DND-41 (cell line): ENCODE results near the gene MAD2L1.

ENCODE experiments used
- ATAC-seq: fragments of 200-7000 bp; cut with Tn5 transposase; 3 replicates; pipeline ENCODE4 v1.9.1; 2021; ENCODE audit warnings: low read depth; ENCODE audit not compliant: insufficient read depth
- DNase-seq: peaks from one replicate; pipeline ENCODE4 v3.0.0-alpha.2; 2020
- H2AFZ ChIP-seq: 2 replicates; pipeline ENCODE4 v1.6.0; 2012; ENCODE audit warnings: low read depth, low read length
- H3K27ac ChIP-seq: 2 replicates; pipeline ENCODE4 v1.5.1; 2012; ENCODE audit warnings: low read length, inconsistent platforms
- H3K27me3 ChIP-seq: fragments of 200-600 bp; sonication (generic); 2 replicates; pipeline ENCODE4 v1.6.0; 2012; ENCODE audit warnings: low read length, mild to moderate bottlenecking, inconsistent platforms; ENCODE audit not compliant: insufficient read depth, poor library complexity
- H3K36me3 ChIP-seq: 2 replicates; pipeline ENCODE4 v1.5.1; 2012; ENCODE audit warnings: low read length, inconsistent platforms; ENCODE audit not compliant: insufficient read depth
- H3K4me1 ChIP-seq: 2 replicates; pipeline ENCODE4 v1.5.1; 2012; ENCODE audit warnings: mild to moderate bottlenecking, low read length; ENCODE audit not compliant: insufficient read depth
- H3K4me2 ChIP-seq: 2 replicates; pipeline ENCODE4 v1.6.0; 2012; ENCODE audit warnings: mild to moderate bottlenecking, moderate library complexity, low read length, inconsistent platforms; ENCODE audit not compliant: insufficient read depth
- H3K4me3 ChIP-seq, 2 experiments: fragments of 200-600 bp in 1 of 2; shearing (Covaris generic) in 1 of 2; 2 replicates each; pipeline ENCODE4 v1.5.1; 2012 to 2016; ENCODE audit warnings: inconsistent platforms in 2 of 2, low read length in 2 of 2, mild to moderate bottlenecking in 2 of 2, low read depth in 1 of 2, moderate library complexity in 1 of 2
- H3K79me2 ChIP-seq: 2 replicates; pipeline ENCODE4 v1.6.0; 2012; ENCODE audit warnings: low read length, inconsistent platforms; ENCODE audit not compliant: insufficient read depth
- H3K9ac ChIP-seq: 2 replicates; pipeline ENCODE4 v1.6.0; 2012; ENCODE audit warnings: low read depth, mild to moderate bottlenecking, inconsistent platforms, low read length, moderate library complexity
- H3K9me3 ChIP-seq: 2 replicates; pipeline ENCODE4 v1.5.1; 2012; ENCODE audit warnings: low read length, moderate library complexity, mild to moderate bottlenecking, inconsistent platforms; ENCODE audit not compliant: insufficient read depth, severe bottlenecking
- H4K20me1 ChIP-seq: 2 replicates; pipeline ENCODE4 v1.6.0; 2012; ENCODE audit warnings: low read length; ENCODE audit not compliant: insufficient read depth
- EZH2 ChIP-seq: IDR thresholded peaks from 3 replicates; pipeline ENCODE4 v1.6.1; 2012; ENCODE audit warnings: borderline replicate concordance, low read depth, mild to moderate bottlenecking, moderate library complexity, low read length, inconsistent platforms; ENCODE audit not compliant: severe bottlenecking
- TF ChIP-seq, protein P1 (sequence below): IDR thresholded peaks from 2 replicates; pipeline ENCODE4 v1.5.1; 2012; ENCODE audit warnings: borderline replicate concordance, low read length, moderate library complexity, mild to moderate bottlenecking; ENCODE audit not compliant: poor library complexity, severe bottlenecking; ENCODE audit errors: extremely low read depth

Gene MAD2L1

DNA sequence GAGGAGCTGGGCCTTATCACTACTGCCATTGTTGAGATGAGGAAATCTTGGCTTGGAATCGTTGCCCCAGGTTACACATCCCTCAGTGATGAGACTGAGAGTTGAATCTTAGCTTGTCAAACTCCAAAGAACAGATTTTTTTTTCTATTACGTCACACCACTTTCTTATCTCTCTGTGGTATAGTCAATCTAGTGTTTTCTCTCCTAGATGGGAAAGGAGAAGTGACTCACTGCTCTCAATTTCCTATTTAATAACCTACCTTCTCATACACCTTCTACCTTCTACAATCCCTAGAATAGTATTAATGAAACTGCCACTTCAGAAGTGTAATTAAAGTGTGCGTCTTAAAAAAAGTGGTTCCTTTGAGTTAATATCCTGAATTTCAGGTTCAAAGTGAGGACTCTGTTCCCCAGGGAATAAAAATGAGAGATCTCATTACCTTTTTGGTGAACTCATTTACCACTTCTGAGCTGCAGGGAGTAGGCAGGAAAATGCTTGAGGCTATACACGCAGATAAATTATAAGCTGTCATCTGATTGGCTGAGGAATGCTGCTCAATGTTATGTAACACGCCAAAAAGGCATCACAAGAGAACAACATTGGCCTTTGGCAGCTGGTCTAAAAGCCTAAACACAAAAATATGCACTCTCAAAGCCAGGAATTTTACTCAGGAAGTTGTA is 59.3 kb downstream of the MAD2L1 start:
- Histone ChIP-seq H3K4me2 (no peak overlapping the region), H3K36me3 (no peaks in the 10 kb centered on the region), H3K27ac (no peak overlapping the region), H2AFZ (no peak overlapping the region), H3K4me1 (no peaks in the 10 kb centered on the region), H3K79me2 (no peaks in the 10 kb centered on the region), H3K27me3 (no peaks in the 10 kb centered on the region), H3K9me3 (no peaks in the 10 kb centered on the region), H3K4me3 (no peak overlapping the region), H4K20me1 (no peaks in the 10 kb centered on the region), H3K9ac (no peak overlapping the region)
- DNase-seq (no peak), ATAC-seq (no peak)
- no peak for TF ChIP-seq EZH2
- TF ChIP-seq, protein P1, sequence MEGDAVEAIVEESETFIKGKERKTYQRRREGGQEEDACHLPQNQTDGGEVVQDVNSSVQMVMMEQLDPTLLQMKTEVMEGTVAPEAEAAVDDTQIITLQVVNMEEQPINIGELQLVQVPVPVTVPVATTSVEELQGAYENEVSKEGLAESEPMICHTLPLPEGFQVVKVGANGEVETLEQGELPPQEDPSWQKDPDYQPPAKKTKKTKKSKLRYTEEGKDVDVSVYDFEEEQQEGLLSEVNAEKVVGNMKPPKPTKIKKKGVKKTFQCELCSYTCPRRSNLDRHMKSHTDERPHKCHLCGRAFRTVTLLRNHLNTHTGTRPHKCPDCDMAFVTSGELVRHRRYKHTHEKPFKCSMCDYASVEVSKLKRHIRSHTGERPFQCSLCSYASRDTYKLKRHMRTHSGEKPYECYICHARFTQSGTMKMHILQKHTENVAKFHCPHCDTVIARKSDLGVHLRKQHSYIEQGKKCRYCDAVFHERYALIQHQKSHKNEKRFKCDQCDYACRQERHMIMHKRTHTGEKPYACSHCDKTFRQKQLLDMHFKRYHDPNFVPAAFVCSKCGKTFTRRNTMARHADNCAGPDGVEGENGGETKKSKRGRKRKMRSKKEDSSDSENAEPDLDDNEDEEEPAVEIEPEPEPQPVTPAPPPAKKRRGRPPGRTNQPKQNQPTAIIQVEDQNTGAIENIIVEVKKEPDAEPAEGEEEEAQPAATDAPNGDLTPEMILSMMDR: no peak
